Activated naive CD8-positive, alpha-beta T cell treated with anti-CD3 and anti-CD28 coated beads, Interleukin-2, amount 50 U/mL, for 24 hours (primary cell): Measurements from ENCODE around the gene MOV10L1.
"Not testable (repeated sequence)": the region's sequence is repeated elsewhere in the genome, so short reads cannot be mapped to it uniquely, and the experiment has no call there.

Experiments
- ATAC-seq: fragments of 150-1000 bp; cut with Tn5 transposase; one replicate; pipeline ENCODE4 v1.10.0; 2021
- DNase-seq: peaks from one replicate; pipeline ENCODE4 v3.0.0; 2021
- H3K27ac Mint-ChIP-seq: one replicate; pipeline ENCODE4 v1.8.0; 2021; ENCODE audit warnings: mild to moderate bottlenecking, mixed read lengths
- H3K27me3 Mint-ChIP-seq: one replicate; pipeline ENCODE4 v1.8.0; 2021; ENCODE audit warnings: mixed read lengths
- H3K36me3 Mint-ChIP-seq: one replicate; pipeline ENCODE4 v1.8.0; 2021; ENCODE audit warnings: low read depth, mixed read lengths
- H3K4me1 Mint-ChIP-seq: one replicate; pipeline ENCODE4 v1.8.0; 2021; ENCODE audit warnings: mixed read lengths
- H3K4me3 Mint-ChIP-seq: one replicate; pipeline ENCODE4 v1.8.0; 2021; ENCODE audit warnings: mild to moderate bottlenecking, moderate library complexity, mixed read lengths
- H3K9me3 Mint-ChIP-seq: one replicate; pipeline ENCODE4 v1.8.0; 2021; ENCODE audit warnings: mixed read lengths

The MOV10L1 gene

GRCh38 chr22:50201191-50202129, 111.7 kb downstream of the MOV10L1 start:
- H3K36me3 Mint-ChIP-seq: peaks cover 7% of the 10 kb centered on the region
- ATAC-seq: peak; percentile 31

GRCh38 chr22:50202130-50202666, 112.4 kb downstream of the MOV10L1 start:
- peaks cover 21% of the 10 kb centered on the region for H3K4me1 Mint-ChIP-seq
- H3K27ac Mint-ChIP-seq: no peak overlapping the region
- peaks cover 7% of the 10 kb centered on the region for H3K36me3 Mint-ChIP-seq
- DNase-seq (no peak), ATAC-seq (no peak)
- peak overlapping the region; percentile 80 for H3K4me3 Mint-ChIP-seq
- H3K27me3 Mint-ChIP-seq: no peaks in the 10 kb centered on the region
- no peaks in the 10 kb centered on the region for H3K9me3 Mint-ChIP-seq

More at GRCh38 chr22:50201191-50202129, 111.7 kb downstream of the MOV10L1 start:
- DNase-seq: peak; percentile 31
- Mint-ChIP-seq H3K4me1 (peaks cover 21% of the 10 kb centered on the region), H3K27me3 (no peaks in the 10 kb centered on the region), H3K4me3 (peak overlapping the region; percentile 80), H3K9me3 (no peaks in the 10 kb centered on the region), H3K27ac (no peak overlapping the region)

- Mint-ChIP-seq H3K9me3 (no peaks in the 10 kb centered on the region), H3K4me3 (no peak overlapping the region), H3K4me1 (peaks cover 21% of the 10 kb centered on the region), H3K27me3 (no peaks in the 10 kb centered on the region), H3K27ac (no peak overlapping the region), H3K36me3 (peaks cover 7% of the 10 kb centered on the region)
- ATAC-seq (no peak), DNase-seq (no peak)
Measured at GRCh38 chr22:50203288-50203687, 113.5 kb downstream of the MOV10L1 start.

GRCh38 chr22:50204571-50204970, 114.8 kb downstream of the MOV10L1 start:
- peaks cover 21% of the 10 kb centered on the region for H3K4me1 Mint-ChIP-seq
- H3K27ac Mint-ChIP-seq: no peak overlapping the region
- DNase-seq: no peak

GRCh38 chr22:50204998-50205397, 115.2 kb downstream of the MOV10L1 start:
- H3K4me3 Mint-ChIP-seq, H3K27me3 Mint-ChIP-seq, ATAC-seq, H3K36me3 Mint-ChIP-seq, H3K9me3 Mint-ChIP-seq, H3K27ac Mint-ChIP-seq, DNase-seq: not testable (repeated sequence)
- peaks cover 24% of the 10 kb centered on the region for H3K4me1 Mint-ChIP-seq

More at GRCh38 chr22:50204571-50204970, 114.8 kb downstream of the MOV10L1 start:
- Mint-ChIP-seq H3K36me3 (peaks cover 7% of the 10 kb centered on the region), H3K4me3 (no peak overlapping the region), H3K27me3 (no peaks in the 10 kb centered on the region), H3K9me3 (no peaks in the 10 kb centered on the region)
- ATAC-seq: no peak

- Mint-ChIP-seq H3K4me1 (peaks cover 25% of the 10 kb centered on the region), H3K9me3 (no peaks in the 10 kb centered on the region), H3K36me3 (peaks cover 12% of the 10 kb centered on the region), H3K27ac (no peak overlapping the region), H3K27me3 (no peaks in the 10 kb centered on the region), H3K4me3 (no peak overlapping the region)
- DNase-seq: no peak
- no peak for ATAC-seq
Measured at GRCh38 chr22:50205781-50206569, 116.2 kb downstream of the MOV10L1 start.

- no peak for ATAC-seq
- no peaks in the 10 kb centered on the region for H3K27me3 Mint-ChIP-seq
- H3K4me1 Mint-ChIP-seq: peaks cover 28% of the 10 kb centered on the region
- no peak overlapping the region for H3K27ac Mint-ChIP-seq
- H3K9me3 Mint-ChIP-seq: no peaks in the 10 kb centered on the region
- DNase-seq: peak; percentile 29
- H3K36me3 Mint-ChIP-seq: peaks cover 16% of the 10 kb centered on the region
- H3K4me3 Mint-ChIP-seq: no peak overlapping the region
Measured at GRCh38 chr22:50206599-50206998, 116.8 kb downstream of the MOV10L1 start.

- Mint-ChIP-seq H3K4me3 (no peak overlapping the region), H3K9me3 (no peaks in the 10 kb centered on the region), H3K4me1 (peaks cover 20% of the 10 kb centered on the region), H3K27ac (no peak overlapping the region), H3K36me3 (peaks cover 22% of the 10 kb centered on the region), H3K27me3 (no peaks in the 10 kb centered on the region)
- DNase-seq (no peak), ATAC-seq (no peak)
Measured at GRCh38 chr22:50207383-50208140, 117.8 kb downstream of the MOV10L1 start.

- no peak overlapping the region for H3K27ac Mint-ChIP-seq
- peaks cover 15% of the 10 kb centered on the region for H3K4me1 Mint-ChIP-seq
- H3K9me3 Mint-ChIP-seq: no peaks in the 10 kb centered on the region
- no peaks in the 10 kb centered on the region for H3K27me3 Mint-ChIP-seq
- no peak overlapping the region for H3K4me3 Mint-ChIP-seq
- peaks cover 25% of the 10 kb centered on the region for H3K36me3 Mint-ChIP-seq
- no peak for ATAC-seq
- DNase-seq: no peak
Measured at GRCh38 chr22:50208430-50208938, 118.7 kb downstream of the MOV10L1 start.

GRCh38 chr22:50208939-50209892, 119.4 kb downstream of the MOV10L1 start:
- DNase-seq: no peak
- peak; percentile 35 for ATAC-seq
- Mint-ChIP-seq H3K27me3 (no peaks in the 10 kb centered on the region), H3K4me3 (no peak overlapping the region), H3K9me3 (no peaks in the 10 kb centered on the region), H3K36me3 (peaks cover 23% of the 10 kb centered on the region), H3K4me1 (peaks cover 12% of the 10 kb centered on the region), H3K27ac (peak overlapping the region; percentile 78)

GRCh38 chr22:50209893-50210292, 120.1 kb downstream of the MOV10L1 start:
- ATAC-seq: peak; percentile 42
- peak; percentile 74 for DNase-seq
- no peak overlapping the region for H3K4me3 Mint-ChIP-seq
- H3K27me3 Mint-ChIP-seq: no peaks in the 10 kb centered on the region
- H3K27ac Mint-ChIP-seq: peak overlapping the region; percentile 78
- peaks cover 12% of the 10 kb centered on the region for H3K4me1 Mint-ChIP-seq
- peaks cover 26% of the 10 kb centered on the region for H3K36me3 Mint-ChIP-seq
- no peaks in the 10 kb centered on the region for H3K9me3 Mint-ChIP-seq

- ATAC-seq (no peak), DNase-seq (no peak)
- no peak overlapping the region for H3K27ac Mint-ChIP-seq
- no peaks in the 10 kb centered on the region for H3K27me3 Mint-ChIP-seq
- no peak overlapping the region for H3K4me3 Mint-ChIP-seq
- no peaks in the 10 kb centered on the region for H3K9me3 Mint-ChIP-seq
- peaks cover 9% of the 10 kb centered on the region for H3K4me1 Mint-ChIP-seq
- H3K36me3 Mint-ChIP-seq: peaks cover 29% of the 10 kb centered on the region
Measured at GRCh38 chr22:50210378-50211139, 120.8 kb downstream of the MOV10L1 start.
